ENCODE measurements around the gene KCNG4. TPM values are rescaled to one million over a fixed set of nuclear protein-coding genes. Genes with fewer than 3 reads are reported as not detected.

Gene KCNG4
- total and polyA plus RNA-seq, 2 donors (not counting 3 experiments of a cell fraction or from before 2014, with no cell fraction given): not detected

DNA sequence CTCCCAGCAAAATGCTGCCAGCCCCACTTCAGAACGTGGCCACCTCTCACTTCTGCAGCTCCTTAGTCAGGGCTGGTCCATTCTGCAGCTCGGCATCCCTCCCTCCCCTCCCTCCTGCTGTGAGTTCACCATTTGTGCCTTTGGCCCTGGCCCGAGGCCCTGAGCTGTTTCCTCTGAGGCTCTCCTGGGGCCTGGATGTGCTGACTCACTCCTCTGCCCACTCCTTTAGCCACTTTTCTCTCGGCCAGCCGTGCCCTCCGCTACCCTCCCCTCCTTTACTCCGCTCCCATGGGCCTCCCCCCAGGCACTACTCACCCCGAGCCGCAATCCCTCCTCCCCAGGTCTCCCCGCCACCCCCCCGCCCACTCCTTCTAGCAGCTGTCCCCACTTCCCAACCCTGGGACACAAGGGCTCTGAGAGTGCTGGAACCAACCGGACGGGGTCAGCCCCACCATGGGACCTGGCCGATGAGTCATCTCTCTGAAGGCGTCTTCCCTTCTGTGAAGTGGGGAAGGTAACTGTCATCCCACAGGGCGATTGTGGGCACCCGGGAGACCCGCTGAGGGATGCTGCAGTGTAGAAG lies 11.5 kb downstream of the KCNG4 start:
- Histone ChIP-seq H3K9me1 (replicated peaks; ENCODE audit: control insufficient read depth, extremely low read depth, insufficient read depth, low read length) (no peaks in the 10 kb centered on the region), H2AFZ (ENCODE audit: low read depth, low read length) (peak overlapping the region; percentile 39), H4K20me1 (replicated peaks; ENCODE audit: control insufficient read depth, extremely low read depth, insufficient read depth, low read length) (no peaks in the 10 kb centered on the region), H3K79me2 (ENCODE audit: control insufficient read depth, insufficient read depth, low read length) (no peaks in the 10 kb centered on the region), H3K36me3 (ENCODE audit: control insufficient read depth in 2 of 2, extremely low read depth in 1 of 2, insufficient read depth in 2 of 2, low read length in 2 of 2) (no peaks in the 10 kb centered on the region), H3K27me3 (ENCODE audit: control insufficient read depth in 2 of 2, insufficient read depth in 2 of 2, low read length in 2 of 2) (peaks cover 0 to 2% of the 10 kb centered on the region in 2 experiments), H3K4me2 (ENCODE audit: insufficient read depth, low read length) (no peak overlapping the region), H3K9me3 (replicated peaks; ENCODE audit: control insufficient read depth, insufficient read depth, low read length) (no peaks in the 10 kb centered on the region), H3K4me1 (ENCODE audit: control insufficient read depth, extremely low read depth, insufficient read depth, low read length) (peaks cover 5% of the 10 kb centered on the region), H3K4me3 (replicated peaks in 1 of 3; ENCODE audit: insufficient read depth in 1 of 3, low read depth in 1 of 3, low read length in 3 of 3) (no peak overlapping the region), H3K27ac (ENCODE audit: insufficient read depth, low read depth, low read length) (no peak overlapping the region), H3K9ac (replicated peaks; ENCODE audit: extremely low read depth, insufficient read depth, low read length) (no peak overlapping the region)
- DNase-seq (ENCODE audit: low read depth, low spot score) (peak; percentile 49), FAIRE-seq (peak; percentile 85)
- intact Hi-C loops (cut with micrococcal nuclease) (no loop called here), dilution Hi-C loops (cut with MboI; ENCODE audit: extremely low pct_ligation_motif_present, low sequenced_read_pairs) (loop anchor here (25.0 kb wide), 1 partner anchor 184 kb away; no protein-coding TSS in a partner anchor)
- CTCF ChIA-PET: interaction anchor here (0.6 to 1.5 kb wide), 5 partner anchors 11 to 278 kb away, joined by 3 to 6 read pairs (median 4); partner anchors contain the start of genes KCNG4 and TAF1C
- POLR2A ChIA-PET: interaction anchor here (0.7 kb wide), 1 partner anchor 43 kb away, joined by 3 read pairs; no protein-coding TSS in a partner anchor
- BruUV-seq (replicated peaks): no TSS peak
- TF ChIP-seq JUN (IDR thresholded peaks at IDR 0.05; ENCODE audit: borderline replicate concordance, insufficient read depth, insufficient read length, low read depth) (peak; percentile 1), GATA2 (IDR thresholded peaks at IDR 0.05; ENCODE audit: insufficient read depth, insufficient read length, low read depth, low read length) (no peak), POLR2AphosphoS5 (IDR thresholded peaks at IDR 0.05; ENCODE audit: insufficient read depth, low read depth, low read length) (no peak), FOS (IDR thresholded peaks at IDR 0.05; ENCODE audit: borderline replicate concordance, insufficient read depth, low read length) (peak; percentile 24)
- TF ChIP-seq, protein P1, sequence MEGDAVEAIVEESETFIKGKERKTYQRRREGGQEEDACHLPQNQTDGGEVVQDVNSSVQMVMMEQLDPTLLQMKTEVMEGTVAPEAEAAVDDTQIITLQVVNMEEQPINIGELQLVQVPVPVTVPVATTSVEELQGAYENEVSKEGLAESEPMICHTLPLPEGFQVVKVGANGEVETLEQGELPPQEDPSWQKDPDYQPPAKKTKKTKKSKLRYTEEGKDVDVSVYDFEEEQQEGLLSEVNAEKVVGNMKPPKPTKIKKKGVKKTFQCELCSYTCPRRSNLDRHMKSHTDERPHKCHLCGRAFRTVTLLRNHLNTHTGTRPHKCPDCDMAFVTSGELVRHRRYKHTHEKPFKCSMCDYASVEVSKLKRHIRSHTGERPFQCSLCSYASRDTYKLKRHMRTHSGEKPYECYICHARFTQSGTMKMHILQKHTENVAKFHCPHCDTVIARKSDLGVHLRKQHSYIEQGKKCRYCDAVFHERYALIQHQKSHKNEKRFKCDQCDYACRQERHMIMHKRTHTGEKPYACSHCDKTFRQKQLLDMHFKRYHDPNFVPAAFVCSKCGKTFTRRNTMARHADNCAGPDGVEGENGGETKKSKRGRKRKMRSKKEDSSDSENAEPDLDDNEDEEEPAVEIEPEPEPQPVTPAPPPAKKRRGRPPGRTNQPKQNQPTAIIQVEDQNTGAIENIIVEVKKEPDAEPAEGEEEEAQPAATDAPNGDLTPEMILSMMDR (IDR thresholded peaks at IDR 0.05; ENCODE audit: extremely low read depth in 1 of 2, insufficient read depth in 1 of 2, low read depth in 1 of 2, low read length in 2 of 2): no peak
